ENCODE data around the gene ZNF467. TPM values are rescaled to one million over a fixed set of nuclear protein-coding genes. Genes with fewer than 3 reads are reported as not detected.

Gene ZNF467
- under 0.01 and 1.7 TPM in 2 replicates for total RNA-seq (ENCODE audit: low replicate concordance)

GRCh38 chr7:149773446-149774236 lies at the start of gene ZNF467:
Gene ZNF467 (minus strand): TSS chr7:149773588. CDS start chr7:149771032, 2,556 bp downstream.

Other genes with a start within 250 kb of the ZNF467 start
- 7.4 and 12.4 TPM in 2 replicates for gene ZNF862, start 64.8 kb upstream of the ZNF467 start, total RNA-seq (ENCODE audit: low replicate concordance)
- gene ATP6V0E2, start 100.4 kb upstream of the ZNF467 start, total RNA-seq (ENCODE audit: low replicate concordance) = 6.3 and 10.4 TPM in 2 replicates